HG02884 (cell line): Measurements from ENCODE around the gene PNPO.
A peak's percentile ranks its signal among the peaks of the same experiment; 100 is the strongest.
"Not testable (repeated sequence)": the region's sequence is repeated elsewhere in the genome, so short reads cannot be mapped to it uniquely, and the experiment has no call there.

Source experiments
- ATAC-seq: cut with Tn5 transposase; IDR thresholded peaks from one replicate; pipeline ENCODE4 v1.9.1; 2021; ENCODE audit warnings: mild to moderate bottlenecking, moderate library complexity; ENCODE audit not compliant: unreplicated experiment

Gene PNPO

GRCh38 chr17:47970725-47971499, 29.5 kb downstream of the PNPO start, which contains the start of gene CDK5RAP3:
Gene CDK5RAP3 (plus strand): TSS chr17:47971113. CDS start chr17:47971147, 34 bp downstream.
- ATAC-seq = peak; percentile 90

DNA sequence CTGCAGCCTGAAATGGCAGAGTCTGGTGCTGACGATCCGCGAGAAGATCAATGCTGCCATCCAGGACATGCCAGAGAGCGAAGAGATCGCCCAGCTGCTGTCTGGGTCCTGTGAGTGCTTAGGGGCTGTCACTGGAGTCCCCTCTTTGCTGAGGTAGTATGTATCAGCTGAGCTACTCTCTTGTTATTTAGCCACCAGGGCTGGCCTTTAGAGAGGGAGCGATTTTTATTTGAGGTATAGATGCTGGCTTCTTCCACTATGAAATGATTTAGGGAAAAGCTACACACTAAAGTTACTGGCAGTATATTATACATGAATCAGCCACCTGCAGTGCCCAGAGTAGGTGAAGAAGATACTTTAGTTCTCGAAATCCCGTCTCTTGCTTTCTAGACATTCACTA, 32.2 kb downstream of the PNPO start:
- no peak for ATAC-seq

- ATAC-seq = no peak
Measured at GRCh38 chr17:47975189-47975822, 33.9 kb downstream of the PNPO start.

- no peak for ATAC-seq
Measured at GRCh38 chr17:47975823-47976205, 34.4 kb downstream of the PNPO start.

- ATAC-seq = no peak
Measured at GRCh38 chr17:47978324-47978723, 37.0 kb downstream of the PNPO start.

DNA sequence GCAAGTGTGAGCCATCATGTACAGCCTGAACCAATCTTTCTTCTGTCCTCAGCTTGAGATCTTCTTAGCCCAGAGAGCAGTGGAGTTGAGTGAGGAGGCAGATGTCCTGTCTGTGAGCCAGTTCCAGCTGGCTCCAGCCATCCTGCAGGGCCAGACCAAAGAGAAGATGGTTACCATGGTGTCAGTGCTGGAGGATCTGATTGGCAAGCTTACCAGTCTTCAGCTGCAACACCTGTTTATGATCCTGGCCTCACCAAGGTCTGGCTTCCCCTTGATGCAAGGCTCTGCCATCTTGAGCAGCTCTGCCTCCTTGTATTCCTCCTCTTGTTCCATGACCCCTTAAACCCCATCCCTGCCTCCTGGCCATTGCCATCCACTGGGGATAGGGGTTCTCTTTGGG, 39.2 kb downstream of the PNPO start:
- ATAC-seq = no peak

GRCh38 chr17:47981462-47981861, 40.1 kb downstream of the PNPO start:
- ATAC-seq = no peak

DNA sequence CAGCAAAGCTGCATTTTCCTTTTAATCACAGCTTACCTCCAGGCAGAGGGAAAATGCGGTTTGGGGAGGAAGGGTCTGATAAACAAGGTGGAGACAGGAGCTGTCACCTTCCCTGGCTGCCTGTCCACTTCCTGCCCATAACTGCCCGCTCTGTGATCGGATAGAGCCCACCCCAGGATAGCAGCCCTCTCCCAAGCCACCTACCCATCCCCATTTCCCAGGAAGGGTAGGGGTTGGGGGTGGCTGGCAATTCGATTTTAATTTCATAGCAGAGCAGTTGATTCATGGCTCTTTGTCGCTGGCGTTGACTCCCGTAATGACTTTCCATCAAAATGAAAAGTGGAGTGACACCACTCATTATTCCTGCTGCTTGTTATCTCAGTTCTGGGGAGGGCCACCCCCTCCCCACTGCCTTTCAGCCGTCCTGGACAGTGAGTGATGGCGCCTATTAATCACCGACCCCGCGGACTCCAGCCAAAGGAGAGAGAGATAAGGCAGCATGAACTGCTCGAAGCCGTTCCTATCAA, 40.8 kb downstream of the PNPO start:
- no peak for ATAC-seq

- no peak for ATAC-seq
Measured at GRCh38 chr17:47982645-47983390, 41.4 kb downstream of the PNPO start.

DNA sequence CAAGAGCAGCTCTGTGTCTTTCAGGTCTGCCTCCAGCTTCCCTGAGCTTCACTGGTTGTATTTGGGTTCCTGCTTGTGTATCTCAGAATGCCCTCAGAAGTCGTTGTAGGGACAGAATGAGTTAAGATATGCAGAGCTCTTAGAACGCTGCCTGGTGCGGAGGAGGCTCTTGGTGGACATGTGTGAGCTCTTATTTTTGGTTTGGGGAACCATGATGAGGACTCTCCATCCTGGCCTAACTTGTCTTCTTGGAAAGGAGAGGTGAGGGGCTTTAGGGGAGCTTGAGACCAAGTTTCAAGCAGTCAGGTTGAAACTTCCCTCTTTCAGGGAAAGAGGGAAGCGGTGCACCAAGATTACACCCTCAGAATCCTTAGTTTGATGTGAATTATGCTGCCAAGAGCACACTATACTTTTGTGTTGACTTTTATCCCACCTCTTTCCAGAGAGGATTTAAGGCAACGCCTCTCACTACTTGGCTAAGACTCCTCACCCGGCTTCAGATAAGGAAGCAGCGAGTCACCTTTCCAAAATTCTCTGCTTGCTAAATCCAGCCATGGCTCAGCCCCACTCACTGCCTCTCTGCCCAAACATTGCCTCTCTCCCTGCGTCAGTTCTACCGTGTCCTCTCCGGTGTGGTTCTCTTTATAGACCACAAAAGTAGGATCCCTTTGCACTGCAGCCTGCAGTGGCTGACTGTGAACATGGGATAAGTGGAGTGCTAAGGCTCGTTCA, 42.3 kb downstream of the PNPO start:
- ATAC-seq = no peak

DNA sequence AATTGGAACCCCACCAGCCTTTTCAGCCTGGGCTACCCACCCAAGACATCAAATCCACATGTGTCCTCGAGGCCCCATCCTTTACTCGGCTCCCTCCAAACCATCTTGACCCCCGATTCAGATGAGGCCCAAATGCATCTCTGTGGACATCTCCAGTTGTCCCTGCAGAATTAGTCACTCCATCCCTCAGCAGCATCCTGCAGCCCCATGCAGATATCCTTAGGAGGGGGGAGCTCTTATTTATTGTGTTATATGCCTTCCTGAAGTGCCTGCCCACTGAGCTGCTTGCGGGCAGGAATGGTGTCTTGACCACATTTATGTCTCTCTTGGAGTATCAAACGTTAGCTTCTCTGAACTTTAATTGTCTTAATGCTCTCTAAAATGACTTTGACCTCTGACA, 45.1 kb downstream of the PNPO start:
- no peak for ATAC-seq

DNA sequence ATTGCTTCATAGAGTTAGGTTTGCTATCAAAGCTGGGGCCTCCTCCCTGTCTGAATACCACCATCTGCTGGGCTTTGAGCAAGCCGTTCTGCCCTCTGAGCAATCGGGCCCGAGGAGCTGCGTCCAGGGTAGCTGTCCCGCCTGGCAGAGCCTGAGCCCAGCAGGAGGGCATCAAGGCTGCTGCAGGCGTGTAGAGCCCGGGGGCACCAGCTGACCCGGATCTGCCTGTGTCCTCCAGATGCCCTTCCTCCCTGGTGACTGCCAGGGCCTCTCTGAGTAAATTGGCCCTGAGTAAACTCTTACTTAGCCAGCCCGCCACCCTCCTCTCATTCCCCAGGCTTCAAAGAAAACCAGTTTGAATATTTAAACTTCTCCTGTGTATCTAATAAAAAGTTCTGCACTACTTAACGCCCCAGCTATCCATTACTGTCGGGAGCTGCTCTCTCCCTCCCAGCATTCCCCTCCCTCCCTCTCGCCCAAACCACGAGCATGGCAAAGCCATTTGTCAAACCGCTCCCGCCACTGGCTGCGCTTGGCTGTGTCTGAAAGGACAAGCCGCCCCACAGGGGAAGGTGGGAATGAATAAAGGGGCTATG, 46.0 kb downstream of the PNPO start:
- no peak for ATAC-seq

- not testable (repeated sequence) for ATAC-seq
Measured at GRCh38 chr17:47988445-47988844, 47.1 kb downstream of the PNPO start.

DNA sequence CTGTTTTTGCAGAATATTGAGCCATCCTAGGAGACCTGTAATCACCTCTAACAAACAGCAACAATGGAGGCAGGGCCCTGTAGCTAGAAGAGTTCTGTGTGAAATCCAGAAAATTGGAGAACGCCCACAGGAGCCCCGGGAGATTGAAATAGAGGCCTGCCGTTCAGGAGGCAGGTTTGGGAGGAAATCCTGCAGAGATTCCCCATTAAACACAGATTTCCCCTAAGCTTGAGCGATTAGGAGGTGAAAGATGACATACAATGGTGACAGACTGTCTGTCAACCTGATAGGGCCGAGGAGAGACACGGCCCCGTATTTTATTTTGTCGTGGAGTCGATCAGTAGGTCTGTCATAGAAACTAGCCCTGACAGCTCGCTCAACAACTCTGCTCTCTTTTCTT, 47.8 kb downstream of the PNPO start:
- no peak for ATAC-seq

- ATAC-seq = no peak
Measured at GRCh38 chr17:47989700-47990099, 48.3 kb downstream of the PNPO start.

GRCh38 chr17:47990962-47991731, 49.8 kb downstream of the PNPO start:
- no peak for ATAC-seq

GRCh38 chr17:47992216-47992615, 50.8 kb downstream of the PNPO start:
- no peak for ATAC-seq

- no peak for ATAC-seq
Measured at GRCh38 chr17:47993031-47993564, 51.7 kb downstream of the PNPO start.

GRCh38 chr17:47993964-47994363, 52.6 kb downstream of the PNPO start:
- ATAC-seq = no peak
